ENCODE results near the gene VPS33A.
"Not testable (repeated sequence)": the region's sequence is repeated elsewhere in the genome, so short reads cannot be mapped to it uniquely, and the experiment has no call there.

VPS33A gene

DNA sequence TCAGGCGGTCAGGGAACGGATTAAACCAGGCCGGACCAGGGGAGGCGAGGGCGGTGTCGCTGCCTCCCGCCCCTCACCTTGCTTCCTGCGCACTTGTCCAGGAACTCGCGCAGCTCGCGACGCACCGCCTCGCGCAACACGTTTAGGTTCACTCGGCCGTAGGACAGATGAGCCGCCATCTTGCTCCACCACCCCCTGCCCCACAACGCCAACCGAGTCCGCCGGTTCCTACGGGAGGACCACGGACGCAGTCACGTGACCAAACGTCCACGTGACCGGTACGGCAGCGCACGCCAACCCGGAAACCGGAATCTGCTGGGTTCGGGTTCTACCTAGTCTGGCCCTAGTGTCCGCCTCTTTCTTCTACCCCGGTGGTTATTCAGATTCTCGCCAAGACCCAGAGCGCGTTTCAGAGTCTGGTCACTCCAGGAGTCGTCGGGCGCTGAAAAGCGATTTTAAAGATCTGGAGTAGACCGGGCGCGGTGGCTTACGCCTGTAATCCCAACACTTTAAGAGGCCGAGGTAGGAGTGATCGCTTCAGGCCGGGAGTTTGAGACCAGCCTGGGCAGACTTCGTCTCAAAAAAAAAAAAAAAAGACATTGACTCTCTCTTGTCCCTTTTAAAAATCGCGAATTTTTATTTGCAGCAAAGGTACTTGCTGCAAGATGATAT, at the start of gene VPS33A:
Gene VPS33A, minus strand, starts transcription at position 265 of the 672 bp plus-strand sequence. Its CDS starts 86 bp downstream, at position 179.
- peak; percentile 91 to 94 (median 94) for DNase-seq (ENCODE audit: low read depth in 2 of 3, low spot score in 1 of 3)

DNA sequence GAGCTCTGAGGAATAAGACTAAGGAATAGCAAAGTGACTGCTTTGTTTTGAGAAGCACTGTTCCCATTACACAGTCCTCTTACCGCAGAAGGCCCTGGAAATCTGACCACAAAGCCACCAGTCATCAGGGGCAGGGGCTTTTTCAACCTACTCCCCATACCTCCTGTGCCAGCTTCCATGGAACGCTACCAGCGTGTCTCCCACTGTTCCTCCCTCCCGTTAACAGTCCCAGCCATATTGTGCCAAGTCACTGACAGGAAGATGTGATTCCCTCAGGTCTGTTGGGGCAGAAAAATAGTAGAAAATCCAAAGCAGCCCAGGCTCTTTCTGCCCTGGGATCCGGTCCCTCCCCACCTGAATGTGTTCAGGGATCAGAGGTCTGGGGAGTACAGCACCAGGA, 46.6 kb upstream of the VPS33A start:
- DNase-seq (ENCODE audit: low read depth in 2 of 3, low spot score in 1 of 3), result no peak

DNA sequence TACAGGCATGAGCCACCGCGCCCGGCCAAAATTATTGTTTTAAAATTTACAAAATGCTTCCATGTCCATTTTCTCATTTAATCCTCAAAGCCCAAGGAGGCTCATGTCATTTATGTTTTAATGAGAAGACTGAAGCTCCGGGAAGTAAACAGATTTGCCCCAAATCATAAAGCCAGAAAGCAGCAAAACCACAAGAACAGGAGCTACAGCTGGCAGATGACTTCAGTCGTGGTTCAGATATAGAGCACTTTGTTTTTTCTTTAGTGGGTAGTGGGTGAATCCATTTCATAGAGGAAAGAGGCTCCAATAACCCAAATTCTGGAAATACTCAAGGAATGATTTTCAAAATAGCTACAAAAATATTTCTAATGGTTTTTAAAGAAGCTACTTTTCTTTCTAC, 45.4 kb upstream of the VPS33A start:
- DNase-seq (ENCODE audit: low read depth in 2 of 3, low spot score in 1 of 3), result no peak

DNA sequence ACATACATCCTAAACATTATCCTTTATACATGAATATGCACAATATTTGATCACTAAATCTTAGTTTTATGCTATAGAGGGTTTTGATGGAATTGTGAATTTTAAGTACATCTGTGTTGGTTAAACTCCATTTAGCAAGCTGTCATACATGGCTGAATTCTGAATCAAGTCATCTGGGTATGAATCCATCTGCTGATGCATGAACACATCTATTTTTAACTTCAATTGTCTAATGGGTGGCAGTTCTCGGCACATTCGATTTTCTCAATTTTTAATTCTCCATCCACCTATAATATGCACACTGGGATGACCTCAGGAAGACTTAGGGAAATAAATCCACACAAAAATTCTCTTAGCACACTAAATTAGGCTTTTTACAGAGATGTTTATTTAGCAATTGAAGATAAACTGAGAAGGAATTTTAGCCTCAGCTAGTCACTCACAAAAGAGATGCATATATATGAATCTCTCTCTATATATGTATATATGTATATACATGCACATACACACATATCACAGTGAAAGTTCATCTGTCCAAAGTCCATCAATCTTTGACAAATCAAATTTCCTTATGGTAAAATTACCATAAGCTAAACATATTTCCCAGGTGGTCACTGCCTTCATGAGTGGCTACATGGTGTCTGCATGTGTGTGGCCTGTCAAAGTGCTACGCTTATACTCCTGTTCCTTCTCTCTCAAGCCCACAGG, 44.5 kb upstream of the VPS33A start:
- DNase-seq (ENCODE audit: low read depth in 2 of 3, low spot score in 1 of 3), result no peak

DNA sequence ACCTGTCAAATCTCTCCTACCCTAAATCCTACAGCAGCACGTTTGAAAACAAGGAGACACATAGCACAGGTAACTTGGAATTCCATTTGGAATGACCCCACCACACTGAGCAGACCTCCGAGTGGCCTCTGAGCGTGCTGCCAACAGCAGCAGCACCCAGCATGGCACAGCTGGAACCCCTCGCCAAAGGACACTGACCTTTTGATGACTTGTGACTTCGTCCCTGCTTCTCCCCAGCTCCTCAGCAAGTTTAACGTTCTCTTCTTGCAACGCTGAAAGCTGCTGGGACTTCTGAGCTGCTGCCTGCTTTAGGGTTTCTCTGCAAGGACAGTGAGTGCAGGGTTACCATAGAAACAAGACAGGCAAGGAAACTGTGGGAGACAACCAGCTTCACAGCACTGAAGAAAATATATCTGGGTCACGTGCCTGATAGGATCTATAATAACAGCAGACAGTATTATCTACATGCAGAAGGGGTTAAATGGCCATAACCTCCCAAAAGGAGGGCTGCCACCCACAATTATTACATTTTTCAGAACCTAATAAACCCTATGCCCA, 43.3 kb upstream of the VPS33A start:
- no peak for DNase-seq (ENCODE audit: low read depth in 2 of 3, low spot score in 1 of 3)

DNA sequence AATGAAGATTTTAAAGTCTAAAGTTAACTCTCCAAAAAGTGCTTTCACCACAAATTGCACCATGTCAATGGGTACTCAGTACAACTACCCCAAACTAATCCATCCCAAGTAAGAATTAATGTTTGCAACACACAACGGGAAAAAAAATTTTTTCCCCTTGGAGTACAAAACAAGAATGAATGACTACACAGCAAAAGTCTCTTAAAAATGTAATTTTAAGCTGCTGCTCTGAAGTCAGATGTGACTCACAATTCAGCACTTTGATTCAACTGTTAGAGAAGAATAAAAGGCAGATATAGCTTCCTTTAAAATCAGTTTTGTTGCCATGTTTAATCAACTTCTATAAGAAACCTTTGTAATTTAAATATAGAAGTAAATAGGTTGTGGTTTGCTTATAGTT, 42.5 kb upstream of the VPS33A start:
- no peak for DNase-seq (ENCODE audit: low read depth in 2 of 3, low spot score in 1 of 3)

DNA sequence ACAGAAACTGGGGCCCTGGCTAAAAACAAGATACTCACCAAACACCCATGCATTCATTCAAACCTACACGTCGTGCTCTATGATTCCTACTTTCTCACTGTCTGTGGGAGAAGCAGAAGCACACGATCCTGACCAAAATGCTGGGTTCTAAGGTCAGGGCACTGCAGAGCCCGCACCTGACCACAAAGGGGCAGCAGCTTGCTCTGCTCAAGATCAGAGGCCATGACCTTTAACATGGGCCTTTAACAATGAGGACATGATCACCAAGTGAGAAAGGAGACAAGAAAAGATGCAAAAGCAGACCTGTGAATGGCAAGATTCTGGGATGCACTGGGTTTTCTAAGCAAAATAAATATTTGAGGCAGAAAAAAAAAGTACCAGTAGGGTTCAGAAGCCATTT, 40.1 kb upstream of the VPS33A start:
- no peak for DNase-seq (ENCODE audit: low read depth in 2 of 3, low spot score in 1 of 3)

DNA sequence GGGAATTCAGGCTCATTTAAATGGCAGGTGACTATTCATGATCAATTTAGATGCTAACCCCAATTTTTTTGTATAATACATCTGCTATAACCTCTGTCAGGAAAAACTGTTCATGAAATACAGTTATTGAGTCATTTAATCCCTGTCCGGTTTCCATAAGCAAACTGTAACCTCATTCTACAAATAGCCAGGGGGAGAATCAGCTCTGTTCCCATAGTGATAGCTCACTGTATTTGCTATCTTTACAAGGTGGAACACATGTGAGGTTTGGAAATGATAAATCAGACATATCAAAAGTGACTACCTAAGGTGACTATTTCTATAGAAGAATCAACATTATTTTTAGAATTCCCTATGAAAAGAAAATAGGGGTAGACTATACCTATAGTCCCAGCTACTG, 38.6 kb upstream of the VPS33A start:
- no peak for DNase-seq (ENCODE audit: low read depth in 2 of 3, low spot score in 1 of 3)

DNA sequence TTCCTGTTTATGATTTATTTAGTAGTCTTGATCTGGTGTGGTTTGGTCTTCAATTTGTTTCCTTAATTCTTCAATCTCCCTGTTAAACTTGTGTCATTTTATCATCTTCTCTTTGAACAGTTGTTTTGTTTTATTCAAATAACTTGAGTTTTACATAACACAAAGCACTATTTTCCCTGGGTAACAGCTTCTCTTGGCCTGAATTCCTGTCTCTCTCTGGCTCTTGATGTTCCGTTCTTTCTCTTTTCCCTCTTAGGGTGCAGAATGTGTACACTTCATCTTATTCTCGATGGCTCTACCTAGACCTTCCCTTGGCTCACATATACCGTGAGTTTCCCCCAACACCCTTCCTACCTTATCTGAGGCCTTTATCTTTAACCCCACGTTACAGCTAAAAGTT, 36.8 kb upstream of the VPS33A start:
- no peak for DNase-seq (ENCODE audit: low read depth in 2 of 3, low spot score in 1 of 3)

DNA sequence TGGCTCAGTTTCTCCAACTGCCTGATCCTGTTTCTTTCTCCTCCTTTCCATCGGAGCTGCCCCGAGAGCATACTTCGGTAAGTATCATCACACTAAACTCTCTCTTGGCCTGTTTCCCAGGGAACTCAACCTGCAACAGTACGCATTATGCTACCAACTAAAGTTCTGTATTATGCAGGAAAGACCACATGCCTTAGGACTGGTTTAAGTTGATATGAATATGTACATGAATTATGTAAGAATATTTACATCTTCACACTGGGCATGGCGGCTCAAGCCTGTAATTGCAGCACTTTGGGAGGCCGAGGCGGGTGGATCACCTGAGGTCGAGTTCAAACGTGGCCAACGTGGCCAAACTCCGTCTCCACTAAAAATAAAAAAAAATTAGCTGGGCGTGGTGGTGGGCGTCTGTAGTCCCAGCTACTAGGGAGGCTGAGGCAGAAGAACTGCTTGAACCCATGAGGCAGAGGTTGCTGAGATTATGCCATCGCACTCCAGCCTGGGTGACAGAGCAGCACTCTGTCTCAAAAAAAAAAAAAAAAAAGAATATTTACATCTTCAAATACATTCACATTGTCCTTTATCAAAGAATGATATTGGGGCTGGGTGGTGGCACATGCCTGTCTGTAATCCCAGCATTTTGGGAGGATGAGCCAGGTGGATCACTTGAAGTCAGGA, 31.9 kb upstream of the VPS33A start:
- no peak for DNase-seq (ENCODE audit: low read depth in 2 of 3, low spot score in 1 of 3)

DNA sequence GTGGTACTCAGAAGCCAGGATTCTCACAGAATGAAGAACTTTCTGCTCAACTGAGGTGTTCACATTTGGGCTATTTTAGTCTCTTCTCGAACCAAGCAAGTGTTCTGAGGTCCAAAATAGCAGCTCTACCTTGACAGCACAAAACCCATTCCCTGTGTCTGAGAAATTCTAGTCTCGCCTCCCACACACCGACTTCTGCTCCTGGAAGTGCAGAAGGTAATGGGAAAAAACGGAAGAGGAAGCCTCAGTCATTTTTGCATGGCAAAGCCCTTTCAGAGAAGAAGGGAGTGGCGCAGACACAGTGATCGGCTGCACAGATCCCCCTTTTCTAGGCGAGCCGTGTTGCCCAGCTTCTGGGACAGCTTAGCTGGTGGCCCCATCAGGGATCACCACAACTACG, 31.2 kb upstream of the VPS33A start:
- DNase-seq (ENCODE audit: low read depth in 2 of 3, low spot score in 1 of 3), result no peak

DNA sequence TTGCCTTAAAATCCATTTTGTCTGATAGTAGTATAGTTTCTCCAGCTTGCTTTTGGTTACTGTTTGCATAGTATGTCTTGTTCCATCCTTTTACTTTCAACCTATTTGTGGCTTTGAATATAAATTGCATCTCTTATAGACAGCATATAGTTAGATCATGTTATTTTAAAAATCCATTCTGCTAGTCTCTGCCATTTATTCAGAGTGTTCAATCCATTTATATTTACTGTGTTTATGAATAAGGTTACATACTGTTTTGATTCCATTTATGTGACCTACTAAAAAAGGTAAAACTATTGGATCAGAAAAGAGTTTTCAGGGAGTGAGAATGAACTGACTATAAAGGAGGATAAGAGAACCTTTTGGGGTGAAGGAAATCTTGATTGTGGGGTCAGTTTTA, 29.6 kb upstream of the VPS33A start:
- no peak for DNase-seq (ENCODE audit: low read depth in 2 of 3, low spot score in 1 of 3)

DNA sequence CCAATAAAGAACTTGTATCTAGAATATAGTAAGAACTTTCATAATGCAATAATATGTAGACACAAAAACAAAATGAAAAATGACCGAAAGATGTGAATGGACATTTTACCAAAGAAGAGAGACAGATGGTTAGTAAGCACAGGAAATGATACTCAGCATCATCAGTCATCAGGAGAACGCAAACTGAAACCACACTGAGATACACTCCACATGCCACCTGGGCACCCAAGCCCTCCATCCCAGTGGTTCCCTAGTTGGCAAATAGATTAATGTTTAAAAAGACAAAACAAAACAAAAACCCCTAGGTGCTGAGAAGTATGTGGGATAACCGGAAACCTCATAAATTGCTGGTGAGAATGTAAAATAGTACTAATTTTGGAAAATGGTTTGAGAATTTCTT, 26.8 kb upstream of the VPS33A start:
- no peak for DNase-seq (ENCODE audit: low read depth in 2 of 3, low spot score in 1 of 3)

DNA sequence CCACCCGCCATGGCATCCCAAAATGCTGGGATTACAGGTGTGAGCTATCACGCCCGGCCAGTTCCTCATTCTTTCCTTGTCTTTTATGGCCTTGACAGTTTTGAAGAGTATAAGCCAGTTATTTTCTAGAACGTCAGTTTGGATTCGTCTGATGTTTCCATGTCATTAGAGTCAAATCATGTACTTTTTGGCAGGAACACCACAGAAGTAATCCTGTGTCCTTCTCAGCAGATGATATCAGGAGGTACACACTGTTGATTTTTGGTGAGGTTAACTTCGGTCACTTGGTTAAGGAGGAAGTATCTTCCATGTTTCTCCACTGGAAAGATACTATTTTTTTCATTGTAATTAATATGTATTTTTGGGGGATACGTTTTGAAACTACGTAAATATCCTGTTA, 25.1 kb upstream of the VPS33A start:
- no peak for DNase-seq (ENCODE audit: low read depth in 2 of 3, low spot score in 1 of 3)

DNA sequence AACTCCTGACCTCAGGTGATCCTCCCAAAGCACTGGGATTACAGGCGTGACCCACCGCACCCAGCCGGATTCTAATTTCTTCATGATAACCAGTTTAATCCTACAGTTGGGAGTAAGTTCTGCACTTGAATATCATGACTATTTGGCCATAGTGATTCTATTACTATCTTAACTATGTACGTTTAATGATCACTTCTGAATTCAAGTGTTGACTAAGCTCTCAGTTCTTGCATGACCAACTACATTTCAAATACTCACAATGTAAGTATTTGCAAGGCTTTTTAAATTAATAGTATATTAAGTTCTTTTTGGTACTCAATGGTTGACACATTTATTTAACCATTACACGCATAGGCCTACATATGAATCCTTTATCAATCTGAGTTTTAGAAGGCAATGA, 17.4 kb upstream of the VPS33A start:
- no peak for DNase-seq (ENCODE audit: low read depth in 2 of 3, low spot score in 1 of 3)

DNA sequence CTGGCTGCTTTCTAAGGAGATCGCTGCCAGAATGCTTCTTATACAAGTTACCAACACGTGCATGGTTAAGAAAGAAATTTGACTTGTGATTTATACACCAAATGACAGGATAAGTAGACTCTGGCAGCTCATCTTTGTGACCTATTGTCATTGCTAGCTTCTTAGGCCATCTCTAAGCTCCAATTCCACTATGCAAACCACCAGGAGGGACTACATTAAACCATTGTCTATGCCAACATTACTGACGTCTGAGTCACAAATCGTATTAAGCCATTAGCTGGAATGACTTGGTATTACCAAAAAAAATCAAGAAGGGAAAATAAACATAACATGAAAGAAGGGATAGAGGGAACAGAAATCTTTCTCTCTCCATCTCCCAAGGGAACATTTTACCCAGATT, 15.8 kb upstream of the VPS33A start:
- DNase-seq (ENCODE audit: low read depth in 2 of 3, low spot score in 1 of 3), result no peak

DNA sequence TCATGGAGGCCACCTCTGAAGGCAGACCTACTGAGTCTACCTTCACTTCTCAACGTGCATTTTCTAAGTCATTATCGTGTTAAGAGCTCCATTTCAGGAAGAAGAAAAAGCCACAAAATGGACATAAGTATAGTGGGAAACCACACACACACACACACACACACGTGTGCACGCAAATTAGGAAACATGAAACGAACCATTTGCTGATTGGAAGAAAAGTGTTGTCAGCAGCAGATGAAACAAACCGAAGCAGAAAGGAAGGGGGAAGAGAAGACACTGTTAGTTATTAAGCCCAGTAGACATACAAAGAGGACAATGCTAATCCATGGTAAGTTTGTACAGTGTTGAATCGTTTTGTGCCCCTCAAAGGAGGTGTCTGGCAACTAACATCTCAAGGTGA, 9.9 kb upstream of the VPS33A start:
- no peak for DNase-seq (ENCODE audit: low read depth in 2 of 3, low spot score in 1 of 3)

DNA sequence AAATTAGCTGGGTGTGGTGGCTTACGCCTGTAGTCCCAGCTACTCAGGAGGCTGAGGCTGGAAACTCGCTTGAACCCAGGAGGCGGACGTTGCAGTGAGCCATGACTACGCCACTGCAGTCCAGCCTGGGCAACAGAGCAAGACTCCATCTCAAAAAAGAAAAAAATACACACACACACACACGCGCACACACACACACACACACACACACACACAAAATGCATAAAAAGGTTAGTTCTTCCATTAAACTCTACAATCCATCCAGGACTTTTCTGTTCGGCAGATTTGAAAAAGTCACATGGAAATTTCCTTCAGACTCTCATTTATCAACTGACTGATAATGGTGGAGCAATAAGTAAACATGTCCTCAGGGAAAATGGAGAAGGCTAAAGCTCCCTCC, 9.2 kb upstream of the VPS33A start:
- no peak for DNase-seq (ENCODE audit: low read depth in 2 of 3, low spot score in 1 of 3)

DNA sequence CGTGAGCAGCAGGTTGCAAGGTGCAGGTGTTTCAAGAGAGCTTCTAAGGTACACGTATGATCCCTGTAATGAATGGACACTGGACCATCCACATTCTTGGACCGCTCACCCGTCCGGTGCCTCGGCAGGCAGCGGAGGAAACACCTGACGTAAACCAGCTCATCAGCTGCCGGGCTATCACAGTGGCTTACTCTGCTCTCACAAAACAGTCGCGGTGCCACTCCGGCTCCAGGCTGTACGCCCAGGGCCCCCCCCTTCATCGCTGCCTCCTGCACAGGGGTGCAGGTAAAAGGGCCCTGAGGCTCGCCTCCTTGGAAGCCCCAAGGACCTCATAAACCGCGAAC, 436 bp downstream of the VPS33A start:
- DNase-seq (ENCODE audit: low read depth in 2 of 3, low spot score in 1 of 3), result peak in 1 of 3 donors; percentile 19

DNA sequence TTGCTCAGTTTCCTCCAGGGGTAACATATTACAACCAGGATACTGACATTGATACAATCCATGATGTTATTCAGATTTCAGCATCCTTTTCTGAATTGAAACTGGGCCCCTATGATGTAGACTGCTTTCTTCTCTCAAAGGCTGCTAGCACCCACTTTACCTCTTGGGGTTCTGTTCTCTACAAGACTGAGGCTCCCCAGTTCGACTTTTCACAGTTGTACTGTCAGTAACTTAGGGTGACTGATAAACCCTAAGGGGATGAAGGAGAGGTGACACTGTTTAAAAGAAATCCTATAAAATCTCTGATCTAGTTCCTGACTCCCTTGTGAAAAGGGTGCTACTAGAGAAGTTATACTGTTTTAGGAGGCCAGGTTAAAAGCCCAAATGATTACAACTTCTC, 818 bp downstream of the VPS33A start:
- no peak for DNase-seq (ENCODE audit: low read depth in 2 of 3, low spot score in 1 of 3)

DNA sequence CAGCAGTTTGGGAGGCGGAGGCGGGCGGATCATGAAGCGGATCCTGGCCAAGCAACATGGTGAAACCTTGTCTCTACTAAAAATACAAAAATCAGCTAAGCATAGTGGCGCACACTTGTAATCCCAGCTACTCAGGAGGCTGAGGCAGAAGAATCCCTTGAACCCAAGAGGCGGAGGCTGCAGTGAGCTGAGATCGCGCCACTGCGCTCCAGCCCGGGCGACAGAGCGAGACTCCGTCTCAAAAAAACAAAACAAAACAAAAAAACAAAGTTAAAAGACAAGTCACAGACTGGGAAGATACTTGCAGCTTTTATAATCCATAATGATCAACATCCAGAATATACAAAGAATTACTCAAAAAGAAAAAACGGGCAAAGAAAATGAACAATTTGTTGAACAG, 5.6 kb downstream of the VPS33A start:
- not testable (repeated sequence) for DNase-seq (ENCODE audit: low read depth in 2 of 3, low spot score in 1 of 3)

DNA sequence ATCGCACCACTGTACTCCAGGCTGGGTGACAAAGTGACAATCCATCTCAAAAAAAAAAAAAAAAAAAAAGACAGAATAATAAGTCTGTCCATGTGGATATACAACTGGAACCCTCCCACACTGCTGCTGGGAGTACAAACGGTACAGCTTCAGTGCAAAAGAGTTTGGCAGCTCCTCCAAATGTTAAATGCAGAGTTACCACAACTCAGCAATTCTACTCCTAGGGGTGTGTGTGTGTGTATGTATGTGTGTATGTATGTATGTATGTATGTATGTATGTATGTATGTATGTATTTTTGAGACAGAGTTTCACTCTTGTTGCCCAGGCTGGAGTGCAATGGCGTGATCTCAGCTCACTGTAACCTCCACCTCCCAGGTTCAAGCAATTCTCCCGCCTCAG, 7.4 kb downstream of the VPS33A start:
- not testable (repeated sequence) for DNase-seq (ENCODE audit: low read depth in 2 of 3, low spot score in 1 of 3)
